Astrocyte of the cerebellum (primary cell): ENCODE measurements around the gene GALNT17.

Experiments used
- DNase-seq: peaks from one replicate; pipeline ENCODE4 v3.0.0-alpha.2; 2011; ENCODE audit warnings: low read depth
- H3K4me3 ChIP-seq: 2 replicates; pipeline ENCODE4 v1.5.1; 2011; ENCODE audit warnings: mild to moderate bottlenecking, low read depth, low read length, moderate library complexity
- CTCF ChIP-seq: IDR thresholded peaks from 2 replicates; pipeline ENCODE4 v1.5.1; 2012; ENCODE audit warnings: low read length, low read depth, moderate library complexity, mild to moderate bottlenecking; ENCODE audit errors: missing control alignments
- in situ Hi-C: cut with HindIII; loops from 2 replicates; pipeline ENCODE4 v1.10.0; 2017; ENCODE audit warnings: low sequenced_read_pairs

GALNT17 gene

GRCh38 chr7:71457021-71457420 is 325.1 kb downstream of the GALNT17 start:
- no peak for DNase-seq
- TF ChIP-seq CTCF, result no peak
- in situ Hi-C loops, result no loop called here
- no peak overlapping the region for H3K4me3 ChIP-seq

GRCh38 chr7:71457846-71458590 is 326.1 kb downstream of the GALNT17 start:
- no peak for TF ChIP-seq CTCF
- H3K4me3 ChIP-seq, result no peak overlapping the region
- DNase-seq, result no peak
- in situ Hi-C loops, result no loop called here

- no peak for TF ChIP-seq CTCF
- H3K4me3 ChIP-seq, result no peak overlapping the region
- in situ Hi-C loops, result no loop called here
- DNase-seq, result no peak
Observed at GRCh38 chr7:71459132-71459531, 327.2 kb downstream of the GALNT17 start.

- no peak for TF ChIP-seq CTCF
- H3K4me3 ChIP-seq, result no peak overlapping the region
- in situ Hi-C loops, result no loop called here
- no peak for DNase-seq
Observed at GRCh38 chr7:71461572-71461971, 329.6 kb downstream of the GALNT17 start.

GRCh38 chr7:71465741-71466189 is 333.8 kb downstream of the GALNT17 start:
- DNase-seq, result no peak
- TF ChIP-seq CTCF, result no peak
- in situ Hi-C loops, result no loop called here
- H3K4me3 ChIP-seq, result no peak overlapping the region

- DNase-seq, result no peak
- in situ Hi-C loops, result no loop called here
- TF ChIP-seq CTCF, result no peak
- H3K4me3 ChIP-seq, result no peak overlapping the region
Observed at GRCh38 chr7:71466448-71467145, 334.7 kb downstream of the GALNT17 start.
